Iris pigment epithelial cell (primary cell): Measurements from ENCODE around the gene GLIPR1L2.
A peak's percentile ranks its signal among the peaks of the same experiment; 100 is the strongest.
"Not testable (repeated sequence)": the region's sequence is repeated elsewhere in the genome, so short reads cannot be mapped to it uniquely, and the experiment has no call there.

Source experiments
- DNase-seq: peaks from one replicate; pipeline ENCODE4 v3.0.0-alpha.2; 2011; ENCODE audit warnings: low read depth

Gene GLIPR1L2

DNA sequence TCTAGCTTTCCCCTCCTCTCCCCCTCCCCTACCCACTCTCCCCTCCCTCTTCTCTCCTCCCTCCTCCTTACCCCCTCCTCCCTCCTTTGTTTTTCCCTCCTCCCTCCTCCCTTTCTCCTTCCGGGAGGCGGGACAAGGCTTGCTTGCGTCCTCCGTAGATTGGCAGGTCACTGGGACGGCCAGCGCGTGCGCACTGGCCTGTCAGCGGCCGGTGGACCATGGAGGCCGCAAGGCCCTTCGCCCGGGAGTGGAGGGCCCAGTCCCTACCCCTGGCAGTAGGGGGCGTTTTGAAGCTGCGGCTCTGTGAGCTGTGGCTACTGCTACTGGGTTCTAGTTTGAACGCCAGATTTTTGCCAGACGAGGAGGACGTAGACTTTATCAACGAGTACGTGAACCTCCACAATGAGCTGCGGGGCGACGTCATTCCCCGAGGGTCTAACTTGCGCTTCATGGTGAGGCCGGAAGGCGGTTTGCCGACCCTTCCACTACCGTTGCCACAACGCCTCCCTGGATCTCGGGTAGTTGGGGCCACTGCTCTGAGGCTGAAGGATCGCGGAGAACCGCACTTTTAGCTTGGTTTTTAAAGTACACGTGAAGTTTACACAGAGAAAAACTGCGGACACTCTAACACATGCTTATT is at the start of gene GLIPR1L2:
GLIPR1L2 (plus strand) TSS at position 191 of the 640 bp plus-strand sequence; CDS start at position 219, 28 bp downstream.
- peak; percentile 98 for DNase-seq

- DNase-seq, result peak; percentile 50
Observed at GRCh38 chr12:75341873-75342272, 49.0 kb upstream of the GLIPR1L2 start.

GRCh38 chr12:75345531-75345930 is 45.4 kb upstream of the GLIPR1L2 start:
- DNase-seq, result peak; percentile 14

GRCh38 chr12:75346215-75346614 is 44.7 kb upstream of the GLIPR1L2 start:
- DNase-seq, result not testable (repeated sequence)

GRCh38 chr12:75349946-75350345 is 40.9 kb upstream of the GLIPR1L2 start:
- no peak for DNase-seq

GRCh38 chr12:75350413-75350812 is 40.5 kb upstream of the GLIPR1L2 start:
- no peak for DNase-seq

GRCh38 chr12:75354011-75354410 is 36.9 kb upstream of the GLIPR1L2 start:
- DNase-seq, result no peak

- DNase-seq, result no peak
Observed at GRCh38 chr12:75360920-75361319, 30.0 kb upstream of the GLIPR1L2 start.

DNA sequence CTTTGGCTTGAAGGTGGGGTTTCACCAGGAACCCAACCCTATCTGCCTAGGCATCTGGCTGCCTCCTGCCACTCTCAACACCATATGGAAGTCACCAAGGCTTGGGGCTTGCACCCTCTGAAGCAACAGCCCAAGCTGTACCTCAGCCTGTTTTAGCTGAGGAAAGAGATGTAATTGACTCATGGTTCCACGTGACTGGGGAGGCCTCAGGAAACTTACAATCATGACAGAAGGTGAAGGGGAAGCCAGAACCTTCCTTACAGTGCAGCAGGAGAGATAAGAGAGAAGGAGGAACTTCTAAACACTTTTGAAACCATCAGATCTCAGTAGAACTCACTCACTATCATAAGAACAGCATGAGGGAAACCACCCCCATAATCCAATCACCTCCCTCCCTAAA is 29.5 kb upstream of the GLIPR1L2 start:
- no peak for DNase-seq

DNA sequence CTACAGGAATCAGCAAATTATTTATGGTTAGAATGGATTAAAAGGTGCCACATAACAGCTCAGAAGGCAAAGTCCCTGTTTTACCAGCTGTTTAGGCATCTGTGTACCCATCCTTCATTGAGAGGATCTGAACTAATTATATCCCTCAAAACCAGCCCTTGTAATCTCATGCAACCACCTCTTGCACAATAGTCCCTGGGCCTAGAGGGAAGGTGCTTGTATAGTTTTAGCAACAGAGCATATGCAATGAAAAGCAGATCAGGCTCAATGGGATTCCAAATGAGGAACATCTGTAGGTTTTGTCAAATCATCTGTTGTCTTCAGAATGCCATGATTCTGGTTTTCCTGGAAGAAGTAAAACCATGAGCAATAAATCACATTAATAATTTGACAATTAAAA is 26.0 kb upstream of the GLIPR1L2 start:
- peak; percentile 14 for DNase-seq

DNA sequence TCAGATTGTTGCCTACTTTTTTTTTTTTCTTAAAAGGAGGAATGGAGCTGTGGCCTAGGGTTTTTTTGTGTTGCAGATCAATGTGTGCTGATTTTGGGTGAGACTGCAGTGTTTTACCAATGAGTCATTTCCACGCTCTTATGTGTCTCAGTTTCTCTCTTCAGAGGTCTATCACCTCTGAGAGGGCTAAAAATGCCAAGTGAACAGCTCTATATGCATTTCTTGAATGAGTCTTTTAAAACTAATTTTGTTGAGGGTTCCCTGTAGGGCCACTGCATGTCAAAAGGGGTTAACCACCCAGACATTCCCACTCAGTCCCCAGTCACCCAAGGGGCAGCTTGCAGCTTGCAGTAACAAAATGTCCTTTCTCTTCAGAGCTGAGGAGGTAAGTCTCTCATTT is 24.3 kb upstream of the GLIPR1L2 start:
- DNase-seq, result peak; percentile 46

GRCh38 chr12:75374971-75375370 is 15.9 kb upstream of the GLIPR1L2 start:
- DNase-seq, result no peak

DNA sequence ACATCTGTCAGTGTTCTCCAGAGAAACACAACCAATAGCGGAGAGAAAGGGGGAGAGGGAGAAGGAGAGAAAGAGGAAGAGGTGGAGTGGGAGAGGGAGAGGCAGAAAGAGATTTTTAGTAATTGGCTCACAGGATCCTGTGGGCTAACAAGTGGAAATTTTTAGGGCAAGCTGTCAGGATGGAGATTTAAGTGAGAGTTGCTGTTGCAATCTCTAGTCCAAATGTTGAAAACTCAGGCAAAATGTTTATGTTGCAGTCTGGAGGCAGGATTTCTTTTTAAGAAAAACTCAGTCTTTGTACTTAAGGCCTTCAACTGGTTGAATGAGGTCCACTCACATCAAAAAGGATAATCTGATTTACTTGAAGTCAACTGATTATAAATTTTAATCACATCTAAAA is 12.5 kb upstream of the GLIPR1L2 start:
- peak; percentile 36 for DNase-seq

DNA sequence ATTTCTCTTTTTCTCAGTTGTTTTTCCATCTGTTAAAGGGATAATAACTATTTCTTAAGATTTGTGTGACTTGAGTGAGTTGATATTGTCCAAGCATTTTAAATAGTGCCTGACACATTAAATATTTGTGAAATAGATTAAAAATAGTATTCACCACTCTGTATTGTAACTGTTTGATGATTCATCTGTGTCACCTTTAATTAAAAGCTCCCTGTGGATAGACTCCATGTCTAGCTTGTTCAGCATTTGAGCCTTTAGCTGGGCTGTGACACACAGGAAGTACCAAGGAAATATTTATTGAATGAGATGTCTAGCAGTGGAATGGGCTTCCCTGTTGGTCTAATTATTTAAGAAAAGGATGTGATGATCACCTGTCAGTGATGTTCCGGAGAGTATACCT is 1.8 kb upstream of the GLIPR1L2 start:
- peak; percentile 28 for DNase-seq

DNA sequence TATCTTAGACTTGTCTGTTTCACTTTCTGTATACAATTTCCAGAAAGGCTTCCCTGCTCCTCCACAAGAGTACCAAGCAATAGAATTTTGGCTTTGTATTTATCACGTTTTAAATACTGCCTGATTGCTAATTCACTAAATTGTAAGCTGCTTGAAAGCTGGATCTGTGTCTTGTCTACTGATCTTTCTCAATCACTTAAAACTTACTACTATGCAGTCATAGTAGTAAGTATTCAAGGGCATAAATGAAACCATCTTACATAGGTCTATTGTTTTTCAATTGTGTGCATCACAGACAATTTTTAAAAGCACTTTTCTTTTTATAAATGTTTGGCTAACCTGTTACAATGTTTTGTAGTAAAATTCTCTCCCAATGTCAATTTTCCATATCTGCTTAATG is 1.2 kb upstream of the GLIPR1L2 start:
- no peak for DNase-seq

GRCh38 chr12:75390156-75390898 is 562 bp upstream of the GLIPR1L2 start:
- DNase-seq, result no peak

DNA sequence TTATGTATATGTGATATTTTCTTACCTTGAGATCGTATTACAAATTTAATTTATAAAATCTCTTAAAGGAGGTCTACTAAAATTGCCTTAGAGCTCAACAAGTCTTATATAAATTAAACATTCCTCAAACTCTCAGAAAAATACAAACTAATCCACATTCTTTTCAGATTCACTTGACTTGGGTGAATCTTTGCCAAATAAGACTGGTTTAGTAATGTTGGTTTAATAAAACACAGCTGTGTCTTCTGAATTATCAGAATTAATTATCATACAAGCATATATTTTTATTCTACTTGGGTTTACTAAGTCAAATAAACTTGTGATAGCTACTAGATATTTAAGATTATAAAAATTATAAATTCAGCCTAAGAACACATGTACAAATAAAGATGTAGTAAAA is 13.3 kb downstream of the GLIPR1L2 start:
- no peak for DNase-seq

GRCh38 chr12:75407683-75408082 is 16.8 kb downstream of the GLIPR1L2 start:
- DNase-seq, result no peak

GRCh38 chr12:75409830-75410229 is 18.9 kb downstream of the GLIPR1L2 start:
- no peak for DNase-seq

DNA sequence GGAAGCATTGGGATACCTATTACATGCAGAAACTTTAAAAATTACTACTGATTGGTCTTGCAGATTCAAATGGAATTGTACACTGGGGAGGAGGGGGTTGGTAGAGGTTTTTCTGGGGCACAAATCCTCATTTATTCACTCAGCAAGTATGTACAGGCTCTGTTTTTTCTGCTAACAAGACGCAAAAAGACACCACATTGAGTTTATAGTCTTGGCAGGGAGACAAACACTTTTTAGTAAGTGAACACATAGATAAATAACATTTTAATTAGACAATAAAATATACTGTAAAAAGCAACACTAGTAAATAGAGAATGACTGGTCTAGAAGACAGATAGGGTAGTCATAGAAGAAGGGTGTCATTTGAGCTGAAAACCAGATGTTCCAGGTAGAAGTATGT is 23.8 kb downstream of the GLIPR1L2 start:
- DNase-seq, result no peak

DNA sequence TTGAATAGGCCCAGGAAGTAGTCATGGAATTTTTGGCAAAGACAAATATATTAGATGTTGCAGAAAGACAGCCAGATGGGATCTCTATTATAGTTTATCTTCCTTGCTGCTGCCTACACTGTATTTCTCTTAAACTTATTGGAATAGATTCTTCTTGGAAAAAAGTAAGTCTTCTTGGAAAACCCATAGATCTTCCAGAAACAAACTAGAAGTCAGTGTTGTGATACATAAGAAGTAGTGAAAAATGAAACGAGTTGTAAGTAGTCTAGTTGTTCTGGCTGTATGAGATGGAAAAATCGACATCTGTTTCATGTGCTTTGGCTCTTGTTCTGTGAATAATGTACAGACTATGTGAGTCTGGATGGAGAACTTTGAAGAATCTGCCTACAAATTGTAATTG is 29.0 kb downstream of the GLIPR1L2 start:
- DNase-seq, result no peak

- no peak for DNase-seq
Observed at GRCh38 chr12:75427491-75427890, 36.6 kb downstream of the GLIPR1L2 start.

- DNase-seq, result no peak
Observed at GRCh38 chr12:75428767-75429166, 37.9 kb downstream of the GLIPR1L2 start.

- peak; percentile 41 for DNase-seq
Observed at GRCh38 chr12:75432924-75433323, 42.0 kb downstream of the GLIPR1L2 start.
